ENCODE data around the gene KLF12. TPM values are rescaled to one million over a fixed set of nuclear protein-coding genes. Genes with fewer than 3 reads are reported as not detected.

Gene KLF12
- total and polyA plus RNA-seq, 2 experiments from 2014 or later: 6.4 to 7.7 TPM

GRCh38 chr13:74142257-74142656, 8.1 kb upstream of the KLF12 start:
- Mint-ChIP-seq H3K9me3 (no peaks in the 10 kb centered on the region), H3K27ac (no peak overlapping the region), H3K4me3 (no peak overlapping the region), H3K27me3 (ENCODE audit: insufficient read depth, low read depth, poor library complexity) (no peaks in the 10 kb centered on the region), H3K36me3 (ENCODE audit: low read depth) (no peaks in the 10 kb centered on the region), H3K4me1 (peaks cover 7% of the 10 kb centered on the region)
- Histone ChIP-seq H3K79me2 (replicated peaks; ENCODE audit: insufficient read depth) (no peaks in the 10 kb centered on the region), H3K4me3 (no peak overlapping the region), H3K4me1 (ENCODE audit: insufficient read depth) (no peaks in the 10 kb centered on the region), H3K27ac (ENCODE audit: low read depth) (no peak overlapping the region), H3K9me2 (ENCODE audit: insufficient read depth) (no peaks in the 10 kb centered on the region), H3K36me3 (ENCODE audit: insufficient read depth) (no peaks in the 10 kb centered on the region), H2AFZ (no peak overlapping the region), H3K4me2 (no peak overlapping the region), H3F3A (replicated peaks; ENCODE audit: low read depth) (no peaks in the 10 kb centered on the region), H3K27me3 (ENCODE audit: insufficient read depth) (peaks cover 2% of the 10 kb centered on the region; the same call in 1 of the 2 replicates), H4K20me1 (replicated peaks; ENCODE audit: insufficient read depth) (no peaks in the 10 kb centered on the region)
- ATAC-seq (no peak), DNase-seq (ENCODE audit: low spot score) (no peak)
- TF ChIP-seq EZH2 (IDR thresholded peaks at IDR 0.05; ENCODE audit: low read depth, unreplicated experiment): no peak
- no peak for TF ChIP-seq EZH2phosphoT487 (IDR thresholded peaks at IDR 0.05; ENCODE audit: unreplicated experiment)
- no peak for TF ChIP-seq REST (IDR thresholded peaks at IDR 0.05; ENCODE audit: unreplicated experiment)
- TF ChIP-seq, protein P1, sequence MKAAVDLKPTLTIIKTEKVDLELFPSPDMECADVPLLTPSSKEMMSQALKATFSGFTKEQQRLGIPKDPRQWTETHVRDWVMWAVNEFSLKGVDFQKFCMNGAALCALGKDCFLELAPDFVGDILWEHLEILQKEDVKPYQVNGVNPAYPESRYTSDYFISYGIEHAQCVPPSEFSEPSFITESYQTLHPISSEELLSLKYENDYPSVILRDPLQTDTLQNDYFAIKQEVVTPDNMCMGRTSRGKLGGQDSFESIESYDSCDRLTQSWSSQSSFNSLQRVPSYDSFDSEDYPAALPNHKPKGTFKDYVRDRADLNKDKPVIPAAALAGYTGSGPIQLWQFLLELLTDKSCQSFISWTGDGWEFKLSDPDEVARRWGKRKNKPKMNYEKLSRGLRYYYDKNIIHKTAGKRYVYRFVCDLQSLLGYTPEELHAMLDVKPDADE (IDR thresholded peaks at IDR 0.05): no peak
- no peak for TF ChIP-seq POLR2AphosphoS5 (IDR thresholded peaks at IDR 0.05; ENCODE audit: low read depth)
- TF ChIP-seq JUNB (IDR thresholded peaks at IDR 0.05; ENCODE audit: unreplicated experiment): no peak
- no peak for TF ChIP-seq CREB1 (CRISPR knock-in tag; IDR thresholded peaks at IDR 0.05; ENCODE audit: low read depth)
- TF ChIP-seq ZNF114 (CRISPR knock-in tag; IDR thresholded peaks at IDR 0.05): no peak
- TF ChIP-seq STAT1 (IDR thresholded peaks at IDR 0.05; ENCODE audit: unreplicated experiment): no peak
- TF ChIP-seq ZNF331 (CRISPR knock-in tag; IDR thresholded peaks at IDR 0.05; ENCODE audit: low read depth): no peak
- no peak for TF ChIP-seq NANOG (IDR thresholded peaks at IDR 0.05; ENCODE audit: borderline replicate concordance)
- no peak for TF ChIP-seq CTCF (conservative IDR thresholded peaks at IDR 0.05; ENCODE audit: low read depth in 2 of 2)
- no peak for TF ChIP-seq ZNF462 (CRISPR knock-in tag; IDR thresholded peaks at IDR 0.05)

Measured in GM23338 (cell line).